Astrocyte (in vitro differentiated cells and primary cell): ENCODE data around the gene CHMP6. TPM values are rescaled to one million over a fixed set of nuclear protein-coding genes. Genes with fewer than 3 reads are reported as not detected.
"Not testable (repeated sequence)": the region's sequence is repeated elsewhere in the genome, so short reads cannot be mapped to it uniquely, and the experiment has no call there.

Experiments used
- DNase-seq: peaks from one replicate; pipeline ENCODE4 v3.0.0-alpha.2; 2010; ENCODE audit warnings: low read depth
- FAIRE-seq: peaks from 2 replicates; lab custom pipeline; 2011; peaks lifted over from hg19 to GRCh38; lab: Jason Lieb, UNC
- H2AFZ ChIP-seq: 2 replicates; pipeline ENCODE4 v1.6.0; 2012; ENCODE audit warnings: low read depth, low read length, inconsistent platforms
- H3K27ac ChIP-seq: 2 replicates; pipeline ENCODE4 v1.5.1; 2011; ENCODE audit warnings: low read depth, low read length, inconsistent platforms
- H3K27me3 ChIP-seq: 2 replicates; pipeline ENCODE4 v1.6.0; 2011; ENCODE audit warnings: low read length, inconsistent platforms; ENCODE audit not compliant: insufficient read depth
- H3K36me3 ChIP-seq: 2 replicates; pipeline ENCODE4 v1.5.1; 2011; ENCODE audit warnings: low read length, inconsistent platforms; ENCODE audit not compliant: insufficient read depth
- H3K4me1 ChIP-seq: 2 replicates; pipeline ENCODE4 v1.5.1; 2011; ENCODE audit warnings: low read length, inconsistent platforms; ENCODE audit not compliant: insufficient read depth
- H3K4me2 ChIP-seq: 2 replicates; pipeline ENCODE4 v1.6.0; 2012; ENCODE audit warnings: low read length, inconsistent platforms
- H3K4me3 ChIP-seq: 2 replicates; pipeline ENCODE4 v1.5.1; 2011; ENCODE audit warnings: low read depth, mild to moderate bottlenecking, low read length, inconsistent platforms; ENCODE audit not compliant: insufficient read depth
- H3K79me2 ChIP-seq: 2 replicates; pipeline ENCODE4 v1.6.0; 2012; ENCODE audit warnings: mild to moderate bottlenecking, low read length, inconsistent platforms; ENCODE audit not compliant: insufficient read depth
- H3K9ac ChIP-seq: 2 replicates; pipeline ENCODE4 v1.6.0; 2012; ENCODE audit warnings: mild to moderate bottlenecking, low read length, inconsistent platforms
- H3K9me3 ChIP-seq: 2 replicates; pipeline ENCODE4 v1.5.1; 2012; ENCODE audit warnings: low read depth, mild to moderate bottlenecking, low read length, inconsistent platforms; ENCODE audit not compliant: insufficient read depth
- H4K20me1 ChIP-seq: 2 replicates; pipeline ENCODE4 v1.6.0; 2012; ENCODE audit warnings: low read length, inconsistent platforms; ENCODE audit not compliant: insufficient read depth
- H3K27ac Mint-ChIP-seq: one replicate; pipeline ENCODE4 v1.8.0; 2021; ENCODE audit warnings: mild to moderate bottlenecking, mixed read lengths; ENCODE audit not compliant: unreplicated experiment
- H3K27me3 Mint-ChIP-seq: one replicate; pipeline ENCODE4 v1.8.0; 2021; ENCODE audit warnings: low read depth, mixed read lengths; ENCODE audit not compliant: unreplicated experiment
- H3K36me3 Mint-ChIP-seq: one replicate; pipeline ENCODE4 v1.8.0; 2021; ENCODE audit warnings: low read depth, mixed read lengths; ENCODE audit not compliant: unreplicated experiment
- H3K4me1 Mint-ChIP-seq: one replicate; pipeline ENCODE4 v1.8.0; 2021; ENCODE audit warnings: low read depth, mixed read lengths; ENCODE audit not compliant: unreplicated experiment
- H3K4me3 Mint-ChIP-seq: one replicate; pipeline ENCODE4 v1.8.0; 2021; ENCODE audit warnings: mild to moderate bottlenecking, moderate library complexity, mixed read lengths; ENCODE audit not compliant: unreplicated experiment
- H3K9me3 Mint-ChIP-seq: one replicate; pipeline ENCODE4 v1.8.0; 2021; ENCODE audit warnings: mild to moderate bottlenecking, mixed read lengths; ENCODE audit not compliant: unreplicated experiment
- EZH2 ChIP-seq: IDR thresholded peaks from 2 replicates; pipeline ENCODE4 v1.6.1; 2012; ENCODE audit warnings: mild to moderate bottlenecking, low read length, inconsistent platforms; ENCODE audit not compliant: insufficient read depth
- total RNA-seq: library from RNA; stranded (reverse); gene quantifications from 2 replicates; pipeline ENCODE4 v1.2.1, GENCODE V29; 2021
- TF ChIP-seq, protein P1 (sequence below): IDR thresholded peaks from 2 replicates; pipeline ENCODE4 v1.5.1; 2011; ENCODE audit warnings: low read depth, mild to moderate bottlenecking, inconsistent platforms, low read length, moderate library complexity; ENCODE audit not compliant: insufficient read depth

CHMP6 gene
- total RNA-seq, 1 donor from 2014 or later: 19.0 TPM

DNA sequence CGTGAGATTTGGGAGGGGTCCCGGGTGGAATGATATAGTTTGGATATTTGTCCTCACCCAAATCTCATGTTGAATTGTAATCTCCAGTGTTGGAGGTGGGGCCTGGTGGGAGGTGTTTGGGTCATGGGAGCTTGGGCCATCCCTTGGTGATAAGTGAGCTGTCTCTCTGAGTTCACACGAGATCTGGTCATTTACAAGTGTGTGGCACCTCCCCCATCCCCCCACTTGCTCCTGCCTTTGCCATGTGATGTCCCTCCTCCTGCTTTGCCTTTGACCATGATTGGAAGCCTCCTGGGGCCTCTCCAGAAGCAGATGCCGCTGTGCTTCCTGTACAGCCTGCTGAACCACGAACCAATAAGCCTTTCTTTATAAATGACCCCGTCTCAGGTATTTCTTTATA lies 22.0 kb downstream of the CHMP6 start:
- no peak for DNase-seq

DNA sequence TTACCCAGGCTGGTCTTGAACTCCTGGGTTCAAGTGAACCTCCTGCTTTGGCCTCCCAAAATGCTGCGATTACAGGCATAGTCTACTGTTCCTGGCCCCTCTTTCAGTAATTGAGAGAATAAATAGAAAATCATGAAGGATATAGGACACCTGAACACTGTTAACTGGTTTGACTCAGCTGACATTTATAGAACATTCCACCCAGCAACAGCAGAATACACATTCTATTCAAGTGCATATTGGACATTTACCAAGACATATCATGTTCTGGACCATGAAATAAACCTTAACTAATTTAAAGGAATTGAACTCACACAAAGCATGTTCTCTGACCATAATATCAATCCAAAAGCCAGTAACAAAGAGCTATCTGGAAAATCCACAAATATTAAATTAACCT lies 23.5 kb downstream of the CHMP6 start:
- no peak for DNase-seq
- Mint-ChIP-seq H3K27ac (no peak overlapping the region), H3K4me1 (no peaks in the 10 kb centered on the region), H3K4me3 (no peak overlapping the region), H3K9me3 (peaks cover 24% of the 10 kb centered on the region), H3K27me3 (peaks cover 13% of the 10 kb centered on the region), H3K36me3 (peaks cover 9% of the 10 kb centered on the region)
- H3K4me2 ChIP-seq: no peak overlapping the region
- no peaks in the 10 kb centered on the region for H3K36me3 ChIP-seq
- H3K9ac ChIP-seq: no peak overlapping the region
- H3K4me1 ChIP-seq: peaks cover 14% of the 10 kb centered on the region
- TF ChIP-seq EZH2: no peak
- TF ChIP-seq, protein P1, sequence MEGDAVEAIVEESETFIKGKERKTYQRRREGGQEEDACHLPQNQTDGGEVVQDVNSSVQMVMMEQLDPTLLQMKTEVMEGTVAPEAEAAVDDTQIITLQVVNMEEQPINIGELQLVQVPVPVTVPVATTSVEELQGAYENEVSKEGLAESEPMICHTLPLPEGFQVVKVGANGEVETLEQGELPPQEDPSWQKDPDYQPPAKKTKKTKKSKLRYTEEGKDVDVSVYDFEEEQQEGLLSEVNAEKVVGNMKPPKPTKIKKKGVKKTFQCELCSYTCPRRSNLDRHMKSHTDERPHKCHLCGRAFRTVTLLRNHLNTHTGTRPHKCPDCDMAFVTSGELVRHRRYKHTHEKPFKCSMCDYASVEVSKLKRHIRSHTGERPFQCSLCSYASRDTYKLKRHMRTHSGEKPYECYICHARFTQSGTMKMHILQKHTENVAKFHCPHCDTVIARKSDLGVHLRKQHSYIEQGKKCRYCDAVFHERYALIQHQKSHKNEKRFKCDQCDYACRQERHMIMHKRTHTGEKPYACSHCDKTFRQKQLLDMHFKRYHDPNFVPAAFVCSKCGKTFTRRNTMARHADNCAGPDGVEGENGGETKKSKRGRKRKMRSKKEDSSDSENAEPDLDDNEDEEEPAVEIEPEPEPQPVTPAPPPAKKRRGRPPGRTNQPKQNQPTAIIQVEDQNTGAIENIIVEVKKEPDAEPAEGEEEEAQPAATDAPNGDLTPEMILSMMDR: no peak
- no peaks in the 10 kb centered on the region for H4K20me1 ChIP-seq
- no peak overlapping the region for H3K4me3 ChIP-seq
- no peak overlapping the region for H2AFZ ChIP-seq
- no peaks in the 10 kb centered on the region for H3K79me2 ChIP-seq
- H3K9me3 ChIP-seq: no peaks in the 10 kb centered on the region
- FAIRE-seq: no peak
- no peaks in the 10 kb centered on the region for H3K27me3 ChIP-seq
- no peak overlapping the region for H3K27ac ChIP-seq

More for the DNA sequence above, 22.0 kb downstream of the CHMP6 start:
- Histone ChIP-seq H3K79me2 (no peaks in the 10 kb centered on the region), H3K4me3 (no peak overlapping the region), H3K9ac (no peak overlapping the region), H3K27ac (no peak overlapping the region), H3K36me3 (no peaks in the 10 kb centered on the region), H3K4me1 (peaks cover 14% of the 10 kb centered on the region), H3K4me2 (no peak overlapping the region), H2AFZ (no peak overlapping the region), H4K20me1 (no peaks in the 10 kb centered on the region), H3K9me3 (no peaks in the 10 kb centered on the region), H3K27me3 (no peaks in the 10 kb centered on the region)
- peaks cover 24% of the 10 kb centered on the region for H3K9me3 Mint-ChIP-seq
- no peak for TF ChIP-seq EZH2
- TF ChIP-seq, protein P1: no peak
- H3K27me3 Mint-ChIP-seq: peaks cover 10% of the 10 kb centered on the region
- H3K36me3 Mint-ChIP-seq: peaks cover 9% of the 10 kb centered on the region
- no peak for FAIRE-seq
- H3K4me1 Mint-ChIP-seq: no peaks in the 10 kb centered on the region
- H3K4me3 Mint-ChIP-seq: no peak overlapping the region
- H3K27ac Mint-ChIP-seq: no peak overlapping the region

DNA sequence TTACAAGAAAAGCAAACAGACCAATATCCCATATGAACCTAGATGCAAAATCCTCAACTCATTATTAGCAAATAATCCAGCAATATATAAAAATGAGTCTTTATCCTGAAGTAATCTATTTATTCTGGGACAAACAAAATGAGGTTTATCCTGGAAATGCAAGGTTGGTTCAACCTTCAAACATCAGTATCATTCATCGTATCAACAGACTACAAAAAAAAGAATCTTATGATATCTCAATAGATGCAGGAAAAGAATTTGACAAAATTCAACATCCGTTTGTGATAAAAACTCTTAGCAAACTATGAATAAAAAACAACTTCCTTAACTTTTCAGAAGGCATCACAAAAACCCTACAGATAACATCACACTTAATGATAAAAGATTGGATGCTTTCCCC lies 24.9 kb downstream of the CHMP6 start:
- Histone ChIP-seq H3K27ac (no peak overlapping the region), H3K9ac (no peak overlapping the region), H3K79me2 (no peaks in the 10 kb centered on the region), H3K4me2 (no peak overlapping the region), H3K4me1 (peaks cover 21% of the 10 kb centered on the region), H4K20me1 (no peaks in the 10 kb centered on the region), H3K4me3 (no peak overlapping the region), H2AFZ (no peak overlapping the region), H3K27me3 (no peaks in the 10 kb centered on the region), H3K36me3 (no peaks in the 10 kb centered on the region), H3K9me3 (no peaks in the 10 kb centered on the region)
- TF ChIP-seq, protein P1: no peak
- TF ChIP-seq EZH2: no peak
- Mint-ChIP-seq H3K4me3 (no peak overlapping the region), H3K4me1 (no peaks in the 10 kb centered on the region), H3K9me3 (peaks cover 18% of the 10 kb centered on the region), H3K27ac (no peak overlapping the region), H3K36me3 (peaks cover 4% of the 10 kb centered on the region), H3K27me3 (peaks cover 13% of the 10 kb centered on the region)
- no peak for FAIRE-seq
- no peak for DNase-seq

DNA sequence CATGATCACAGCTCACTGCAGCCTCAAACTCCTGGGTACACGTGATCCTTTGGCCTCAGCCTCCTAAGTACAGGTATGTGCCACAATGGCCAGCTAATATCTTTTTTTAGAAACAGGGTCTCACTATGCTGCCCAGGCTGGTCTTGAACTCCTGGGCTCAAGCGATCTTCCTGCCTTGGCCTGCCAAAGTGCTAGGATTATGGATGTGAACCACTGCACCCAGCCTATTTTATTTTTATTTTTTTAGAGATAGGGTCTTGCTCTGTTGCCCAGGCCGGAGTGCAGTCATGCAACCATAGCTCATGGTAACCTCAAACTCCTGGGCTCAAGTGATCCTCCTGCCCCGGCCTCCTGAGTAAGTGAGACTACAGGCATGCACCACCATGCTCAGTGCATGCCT lies 25.7 kb downstream of the CHMP6 start:
- H3K36me3 ChIP-seq, H3K79me2 ChIP-seq, H3K36me3 Mint-ChIP-seq, H3K4me2 ChIP-seq, H3K27ac Mint-ChIP-seq, H3K9me3 ChIP-seq, H3K4me3 ChIP-seq, DNase-seq, H3K27ac ChIP-seq, H3K4me1 Mint-ChIP-seq, H3K4me3 Mint-ChIP-seq, H3K9ac ChIP-seq, H3K27me3 ChIP-seq, H2AFZ ChIP-seq, FAIRE-seq, H4K20me1 ChIP-seq: not testable (repeated sequence)
- peaks cover 14% of the 10 kb centered on the region for H3K27me3 Mint-ChIP-seq
- H3K9me3 Mint-ChIP-seq: peaks cover 15% of the 10 kb centered on the region
- H3K4me1 ChIP-seq: peaks cover 16% of the 10 kb centered on the region
